ENCODE data around the gene MYL6. TPM values are rescaled to one million over a fixed set of nuclear protein-coding genes. Genes with fewer than 3 reads are reported as not detected.

MYL6 gene
- 1,024 TPM for total RNA-seq (2021; ENCODE audit: unreplicated experiment)
- 1,487 TPM for polyA plus RNA-seq (2012; ENCODE audit: insufficient read length)
- percentile 98 among the genes with signal in this experiment for Bru-seq, nascent RNA
- percentile 97 among the genes with signal in this experiment for BruChase-seq, experiment 1, labeled RNA remaining after a 2-hour chase
- BruChase-seq, experiment 2, labeled RNA remaining after a 6-hour chase = percentile 97 among the genes with signal in this experiment
- long read RNA-seq, transcript MYL6-211 (5 exons, 528 nt) = minor isoform, 25 of 1,501 reads
- long read RNA-seq, transcript MYL6-219 (5 exons, 1,438 nt) = minor isoform, 35 of 1,501 reads
- long read RNA-seq, transcript MYL6-218 (7 exons, 901 nt) = minor isoform, 162 of 1,501 reads
- long read RNA-seq, transcript MYL6-207 (6 exons, 655 nt) = major isoform, 505 of 1,501 reads
- long read RNA-seq, partial matches to known transcripts = 165 of 1,501 reads
- long read RNA-seq, other reads (novel, unspliced or antisense) = 600 of 1,501 reads

- in situ Hi-C loops (cut with HindIII; ENCODE audit: low pct_unique_long_range_greater_than_20kb, low sequenced_read_pairs) = no loop called here
- intact Hi-C loops (cut with micrococcal nuclease; ENCODE audit: unreplicated experiment) = loop anchor here (5.0 kb wide), 1 partner anchor 41 kb away; the partner anchor contains the start of genes RPL41 and ZC3H10
- TF ChIP-seq POLR2AphosphoS5 (IDR thresholded peaks at IDR 0.05; ENCODE audit: low read depth, low read length) (peak; percentile 99), SIN3A (IDR thresholded peaks at IDR 0.05; ENCODE audit: borderline replicate concordance, insufficient read depth, low read depth, low read length) (peak; percentile 55; the same call in 1 of the 2 replicates), TCF7L2 (IDR thresholded peaks at IDR 0.05; ENCODE audit: low read depth, low read length) (no peak)
- peaks cover 2% of the 10 kb centered on the region; the same call in 1 of the 2 replicates for H3K36me3 ChIP-seq (ENCODE audit: control insufficient read depth, insufficient read depth, low read length)
- peak; percentile 86 for DNase-seq (ENCODE audit: low read depth, low spot score)
- peak within 1 kb of the TSS; percentile 74 to 78 for H3K4me3 ChIP-seq (ENCODE audit: low read depth in 2 of 2, low read length in 2 of 2)
- ChIA-PET POLR2A (interaction anchor here (0.7 kb wide), 1 partner anchor 40 kb away, joined by 3 read pairs; no protein-coding TSS in a partner anchor), CTCF (interaction anchor here (1.4 kb wide), 1 partner anchor 32 kb away, joined by 3 read pairs; no protein-coding TSS in a partner anchor)
- H3K9me3 ChIP-seq (ENCODE audit: control insufficient read depth, insufficient read depth, low read depth, low read length) = no peaks in the 10 kb centered on the region
- no peaks in the 10 kb centered on the region for H3K27me3 ChIP-seq (ENCODE audit: control insufficient read depth, insufficient read depth, low read length)
- H3K27ac ChIP-seq (ENCODE audit: low read length) = peak within 1 kb of the TSS; percentile 92
- no TSS peak for BruUV-seq (replicated peaks)
- H3K4me1 ChIP-seq (ENCODE audit: control insufficient read depth, insufficient read depth, low read length) = peaks cover 32% of the 10 kb centered on the region
- ATAC-seq = peak; percentile 89
Measured at GRCh38 chr12:56158029-56158925, at the start of gene MYL6. Gene MYL6, plus strand, starts transcription at chr12:56158359. Its CDS starts 43 bp downstream, at chr12:56158402.

GRCh38 chr12:56110571-56110970 lies 47.6 kb upstream of the MYL6 start:
- ATAC-seq (no peak), DNase-seq (ENCODE audit: low read depth, low spot score) (no peak)
- ChIA-PET CTCF (no interaction called here), POLR2A (no interaction called here)
- Histone ChIP-seq H3K9me3 (ENCODE audit: control insufficient read depth, insufficient read depth, low read depth, low read length) (no peaks in the 10 kb centered on the region), H3K27ac (ENCODE audit: low read length) (no peak overlapping the region), H3K36me3 (ENCODE audit: control insufficient read depth, insufficient read depth, low read length) (peaks cover 45% of the 10 kb centered on the region), H3K27me3 (ENCODE audit: control insufficient read depth, insufficient read depth, low read length) (no peaks in the 10 kb centered on the region), H3K4me3 (ENCODE audit: low read depth in 2 of 2, low read length in 2 of 2) (no peak overlapping the region), H3K4me1 (ENCODE audit: control insufficient read depth, insufficient read depth, low read length) (peaks cover 22% of the 10 kb centered on the region)
- TF ChIP-seq CTCF (IDR thresholded peaks at IDR 0.05) (no peak), SIN3A (IDR thresholded peaks at IDR 0.05; ENCODE audit: borderline replicate concordance, insufficient read depth, low read depth, low read length) (no peak), REST (IDR thresholded peaks at IDR 0.05; ENCODE audit: insufficient read depth in 1 of 2, low read depth in 2 of 2, low read length in 1 of 2) (no peak), POLR2AphosphoS5 (IDR thresholded peaks at IDR 0.05; ENCODE audit: low read depth, low read length) (no peak), TCF7L2 (IDR thresholded peaks at IDR 0.05; ENCODE audit: low read depth, low read length) (no peak)
- intact Hi-C loops (cut with micrococcal nuclease; ENCODE audit: unreplicated experiment) = loop anchor here (10.0 kb wide), 1 partner anchor 66 kb away; the partner anchor contains the start of gene RPS26
- BruUV-seq (replicated peaks) = no TSS peak
- in situ Hi-C loops (cut with HindIII; ENCODE audit: low pct_unique_long_range_greater_than_20kb, low sequenced_read_pairs) = no loop called here

Data from Panc1 (cell line).